Measurements from ENCODE around the gene ZBTB24. TPM values are rescaled to one million over a fixed set of nuclear protein-coding genes. Genes with fewer than 3 reads are reported as not detected.

Gene ZBTB24
- total RNA-seq, 3 donors from 2014 or later, result 6.5 to 7.7 (median 6.9) TPM

GRCh38 chr6:109417646-109418045, 65.4 kb downstream of the ZBTB24 start:
- TF ChIP-seq CTCF (IDR thresholded peaks at IDR 0.05), result no peak
- H3K9me3 ChIP-seq, result no peaks in the 10 kb centered on the region
- no peak for ATAC-seq

More at GRCh38 chr6:109417646-109418045, 65.4 kb downstream of the ZBTB24 start:
- DNase-seq, result no peak
- H3K36me3 ChIP-seq (ENCODE audit: low read depth), result no peaks in the 10 kb centered on the region
- intact Hi-C loops (cut with DNase I, micrococcal nuclease), result no loop called here
- H3K4me1 ChIP-seq (ENCODE audit: low read depth), result no peaks in the 10 kb centered on the region
- no peak overlapping the region for H3K4me3 ChIP-seq

Other genes with a start within 250 kb of the ZBTB24 start
- gene CD164, start 100.8 kb downstream of the ZBTB24 start, total RNA-seq, result 100 to 1,000 TPM; 337 to 845 (median 513) TPM
- 1 to 10 TPM in 2 of 3 donors, under 1 TPM in 1; 0.67 to 5.5 (median 2.9) TPM for gene PPIL6, start 42.6 kb downstream of the ZBTB24 start, total RNA-seq
- gene SMPD2, start 42.5 kb downstream of the ZBTB24 start, total RNA-seq, result 10 to 100 TPM; 13.4 to 24.8 (median 22.7) TPM
- gene MICAL1, start 27.4 kb downstream of the ZBTB24 start, total RNA-seq, result 10 to 100 TPM; 43.1 to 72.9 (median 57.8) TPM
- 10 to 100 TPM in 2 of 3 donors, 1 to 10 TPM in 1; 7.2 to 15.0 (median 10.9) TPM for gene AK9, start 208.0 kb upstream of the ZBTB24 start, total RNA-seq
- gene FIG4, start 208.1 kb upstream of the ZBTB24 start, total RNA-seq, result 10 to 100 TPM; 14.9 to 18.6 (median 15.9) TPM

All from mucosa of descending colon (tissue), 3 donors.